Measurements from ENCODE around the gene LCNL1.

Gene LCNL1

GRCh38 chr9:136947028-136947891 is 35.5 kb upstream of the LCNL1 start:
- DNase-seq: peak in 1 of 2 donors; percentile 62

DNA sequence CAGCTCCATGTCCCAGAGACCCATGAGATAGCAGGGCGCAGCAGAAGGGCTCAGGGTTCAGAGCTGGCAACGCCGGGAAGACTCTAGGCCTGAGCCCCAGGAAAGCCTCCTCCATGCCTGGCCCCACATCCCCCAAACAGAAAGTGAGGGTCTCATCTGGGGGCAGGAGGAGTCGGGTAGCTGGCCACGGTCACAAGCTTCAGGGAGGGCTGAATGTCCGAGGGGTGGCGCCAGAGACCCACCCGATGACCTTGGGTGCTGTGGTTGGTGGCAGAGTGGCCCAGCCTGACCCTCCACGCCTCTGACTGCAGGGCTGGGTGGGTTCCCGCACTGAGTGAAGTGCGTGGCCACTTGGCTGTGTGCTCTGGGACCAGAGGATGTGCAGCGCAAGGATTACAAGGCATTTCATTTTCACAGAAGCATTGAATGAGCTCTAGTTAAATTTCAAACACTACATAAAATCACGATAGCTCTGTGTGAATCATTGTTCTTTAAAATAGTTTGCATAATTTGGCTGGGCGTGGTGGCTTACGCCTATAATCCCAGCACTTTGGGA is 34.8 kb upstream of the LCNL1 start:
- DNase-seq: peak in 1 of 2 donors; percentile 56

DNA sequence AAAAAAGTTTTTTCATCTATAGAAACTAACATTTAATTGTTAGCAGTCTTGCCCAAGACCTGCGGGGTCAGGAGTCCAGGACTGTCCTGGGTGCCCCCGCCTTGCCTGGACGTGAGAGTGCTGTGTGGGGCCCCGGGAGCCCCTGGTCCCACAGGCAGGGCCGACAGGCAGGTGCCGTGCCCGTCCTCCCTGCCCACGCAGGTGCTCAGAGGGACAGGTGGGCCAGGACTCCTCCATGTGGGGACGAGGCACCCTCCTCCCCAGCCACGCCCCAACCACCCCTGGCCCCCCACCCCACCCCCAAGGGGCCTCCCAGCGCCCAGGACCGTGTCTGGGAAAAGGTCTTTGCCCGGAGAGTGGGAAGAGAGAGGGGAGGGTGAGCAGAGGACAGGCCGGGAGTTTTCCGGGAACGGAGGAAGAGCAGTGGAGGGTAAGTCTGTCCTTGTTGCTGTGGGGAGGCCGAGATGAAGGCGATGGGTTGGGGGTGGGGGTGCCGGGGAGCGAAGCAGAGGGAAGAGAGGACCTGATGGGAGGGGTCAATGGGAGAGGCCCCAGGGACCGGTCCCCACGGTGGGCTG is 33.5 kb upstream of the LCNL1 start:
- DNase-seq: no peak

- DNase-seq: peak; percentile 71 to 85
Observed at GRCh38 chr9:136949817-136950655, 32.8 kb upstream of the LCNL1 start.

DNA sequence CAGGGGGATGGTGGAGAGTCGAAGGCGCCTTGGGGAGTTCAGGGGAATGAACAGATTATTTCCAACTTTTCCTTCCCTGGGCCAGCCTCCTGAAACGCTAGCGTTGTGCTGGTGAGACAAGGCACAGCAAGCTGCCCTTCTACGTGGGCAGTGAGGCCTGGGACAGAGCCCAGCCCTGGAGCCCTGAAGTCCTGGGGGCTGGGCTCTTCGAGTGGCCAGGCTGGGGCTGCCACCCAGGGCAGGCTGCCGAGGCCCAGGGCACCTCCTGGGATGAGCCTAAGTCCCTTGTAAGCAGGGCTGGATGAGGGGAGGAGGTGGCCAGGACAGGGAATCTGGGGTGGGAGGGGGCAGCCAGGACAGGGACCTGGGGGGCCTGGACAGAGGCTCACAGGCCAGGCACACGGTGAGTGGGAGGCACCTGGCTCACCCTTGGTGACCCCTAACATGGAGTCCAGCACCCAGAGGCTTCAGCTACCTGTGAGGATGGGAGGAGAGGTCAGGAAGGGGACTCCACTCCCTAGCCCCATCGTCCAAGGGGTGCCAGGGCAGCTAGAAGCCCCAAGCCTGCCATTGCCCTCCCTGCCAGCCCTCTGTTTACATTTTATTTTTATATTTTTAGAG is 32.0 kb upstream of the LCNL1 start:
- DNase-seq: no peak

- no peak for DNase-seq
Observed at GRCh38 chr9:136951541-136952320, 31.1 kb upstream of the LCNL1 start, which contains the start of gene LCN12. Gene LCN12 (plus strand): TSS chr9:136952273. CDS start chr9:136952328, 55 bp downstream.

DNA sequence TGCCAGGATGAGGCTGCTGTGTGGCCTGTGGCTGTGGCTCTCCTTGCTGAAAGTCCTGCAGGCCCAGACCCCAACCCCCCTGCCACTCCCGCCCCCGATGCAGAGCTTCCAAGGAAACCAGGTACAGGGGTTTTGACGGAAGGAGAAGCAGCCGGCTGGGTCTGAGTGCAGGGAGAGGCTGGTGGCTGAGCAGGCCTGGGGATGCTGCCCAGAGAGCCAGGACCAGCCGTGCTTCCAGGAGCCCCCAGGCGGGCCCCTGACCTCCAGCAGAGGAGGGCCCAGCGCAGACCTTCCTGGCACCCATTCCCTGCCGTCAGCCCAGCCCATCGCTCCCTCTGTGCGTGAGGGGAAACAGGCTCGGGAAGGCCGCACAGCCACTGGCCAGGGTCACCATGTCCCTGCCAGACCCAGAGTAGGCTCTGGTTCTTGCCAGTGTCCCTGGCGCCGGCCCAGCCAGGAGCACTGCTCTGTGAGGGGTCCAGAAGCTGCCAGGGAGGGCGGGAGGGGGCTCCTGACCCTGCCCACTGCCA is 30.4 kb upstream of the LCNL1 start:
- DNase-seq: no peak

- no peak for DNase-seq
Observed at GRCh38 chr9:136952876-136953770, 29.7 kb upstream of the LCNL1 start.

DNA sequence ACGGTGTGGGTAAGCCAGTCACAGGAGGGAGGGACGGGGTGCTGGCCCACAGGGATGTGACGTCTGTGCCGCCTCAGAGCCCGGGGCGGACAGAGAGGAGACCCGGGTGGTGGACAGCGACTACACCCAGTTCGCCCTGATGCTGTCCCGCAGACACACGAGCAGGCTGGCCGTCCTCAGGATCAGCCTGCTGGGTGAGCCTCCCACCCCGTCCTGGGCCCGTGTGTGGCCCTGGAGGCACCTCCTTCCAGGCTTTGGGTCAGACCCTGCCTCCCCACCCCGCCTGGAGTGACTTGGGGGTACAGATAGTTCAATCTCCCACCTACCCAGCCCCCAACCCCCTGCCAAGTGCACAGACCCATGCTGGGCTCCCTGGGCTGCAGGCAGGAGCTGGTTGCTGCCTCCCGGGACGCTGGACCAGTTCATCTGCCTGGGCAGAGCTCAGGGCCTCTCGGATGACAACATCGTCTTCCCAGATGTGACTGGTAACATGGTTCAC is 29.0 kb upstream of the LCNL1 start:
- no peak for DNase-seq

DNA sequence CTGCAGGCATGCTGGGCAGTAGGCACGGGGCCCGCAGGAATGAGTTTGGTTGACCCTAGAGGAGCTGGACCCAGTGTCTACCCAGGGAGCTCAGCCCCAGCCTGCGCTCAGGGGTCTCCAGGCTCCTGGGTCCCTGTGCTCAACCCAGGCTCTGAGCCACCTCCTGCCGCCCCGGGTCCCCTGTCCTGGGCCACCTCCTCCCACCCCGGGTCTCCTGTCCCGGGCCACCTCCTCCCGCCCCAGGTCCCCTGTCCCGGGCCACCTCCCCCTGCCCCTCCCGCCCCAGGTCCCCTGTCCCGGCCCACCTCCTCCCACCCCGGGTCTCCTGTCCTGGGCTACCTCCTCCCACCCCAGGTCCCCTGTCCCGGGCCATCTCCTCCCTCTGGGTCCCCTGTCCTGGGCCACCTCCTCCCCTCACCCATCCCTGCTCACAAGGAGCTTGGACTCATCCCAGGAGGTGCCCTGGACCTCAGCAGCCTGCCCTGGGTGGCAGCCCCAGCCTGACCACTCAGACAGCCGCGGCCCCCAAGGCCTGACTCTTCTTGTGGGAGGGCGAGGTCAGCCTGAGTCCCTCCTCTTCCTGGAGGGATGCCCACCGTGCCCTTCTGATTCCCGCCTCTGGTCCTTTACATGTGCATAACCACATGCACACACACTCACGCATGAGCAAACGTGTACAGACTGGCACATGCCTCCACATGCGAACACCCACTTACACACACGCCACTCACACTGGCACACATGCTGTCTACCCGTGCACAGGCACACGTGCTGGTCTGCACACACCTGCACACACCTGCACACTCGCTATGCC is 28.3 kb upstream of the LCNL1 start:
- DNase-seq: no peak

DNA sequence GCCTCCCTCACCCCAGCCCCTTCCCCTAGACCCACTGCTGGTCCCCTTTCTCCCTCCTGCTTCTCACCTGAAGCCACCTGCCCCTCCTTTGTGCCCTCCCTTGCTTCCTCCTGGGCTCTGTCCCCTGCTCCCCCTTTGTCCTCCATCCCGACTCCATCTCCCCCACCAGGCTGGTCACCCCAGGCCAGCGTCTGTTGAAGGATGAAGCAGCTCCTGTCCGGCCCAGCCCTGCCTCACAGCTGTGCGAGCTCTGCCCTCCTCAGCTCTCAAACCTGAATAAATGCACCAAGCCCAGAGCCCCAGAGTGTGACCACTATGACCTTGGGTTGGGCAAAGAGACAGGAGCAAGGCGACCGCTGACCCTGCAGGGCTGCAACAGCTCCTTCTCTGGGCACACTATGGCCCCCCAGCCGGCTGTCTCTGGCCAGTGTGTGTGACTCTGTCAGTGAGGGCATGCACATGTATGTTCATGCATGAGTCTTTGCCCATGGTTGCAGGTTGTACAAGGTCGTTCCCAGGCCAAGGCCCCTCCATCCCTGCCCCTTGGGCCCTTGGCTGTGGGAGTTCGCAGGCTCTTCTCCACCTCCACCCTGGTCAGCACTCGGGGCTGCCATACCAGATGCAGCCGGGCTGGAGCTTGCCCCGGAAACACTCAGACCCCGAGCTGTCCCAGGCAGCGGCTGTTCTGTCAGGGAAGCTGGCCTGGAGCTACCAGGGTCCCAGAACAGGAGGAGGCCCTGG is 27.4 kb upstream of the LCNL1 start:
- no peak for DNase-seq

DNA sequence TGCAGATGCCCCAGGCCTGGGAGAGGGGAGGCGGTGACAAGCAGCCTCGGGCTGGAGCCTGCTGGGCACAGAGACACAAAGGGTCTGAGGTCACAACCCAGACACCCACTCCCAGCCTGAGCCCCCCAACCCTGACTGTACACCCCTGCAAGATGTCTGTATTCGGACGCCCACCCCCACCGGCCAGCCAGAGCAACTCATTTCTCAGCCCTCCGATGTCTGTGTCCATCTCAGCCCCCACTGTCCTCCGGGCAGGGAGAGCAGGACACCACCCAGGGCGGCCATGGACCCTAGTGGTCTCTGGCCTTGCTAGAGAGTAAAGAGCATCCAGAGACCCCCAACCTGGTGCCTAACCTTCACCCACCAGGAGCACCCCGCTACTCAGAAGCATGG is 26.9 kb upstream of the LCNL1 start:
- DNase-seq: no peak

GRCh38 chr9:136956604-136957003 is 26.2 kb upstream of the LCNL1 start:
- DNase-seq: no peak

- DNase-seq: no peak
Observed at GRCh38 chr9:136957461-136957860, 25.3 kb upstream of the LCNL1 start.

GRCh38 chr9:136957901-136958300 is 24.9 kb upstream of the LCNL1 start:
- DNase-seq: no peak

- no peak for DNase-seq
Observed at GRCh38 chr9:136958473-136958872, 24.3 kb upstream of the LCNL1 start.

DNA sequence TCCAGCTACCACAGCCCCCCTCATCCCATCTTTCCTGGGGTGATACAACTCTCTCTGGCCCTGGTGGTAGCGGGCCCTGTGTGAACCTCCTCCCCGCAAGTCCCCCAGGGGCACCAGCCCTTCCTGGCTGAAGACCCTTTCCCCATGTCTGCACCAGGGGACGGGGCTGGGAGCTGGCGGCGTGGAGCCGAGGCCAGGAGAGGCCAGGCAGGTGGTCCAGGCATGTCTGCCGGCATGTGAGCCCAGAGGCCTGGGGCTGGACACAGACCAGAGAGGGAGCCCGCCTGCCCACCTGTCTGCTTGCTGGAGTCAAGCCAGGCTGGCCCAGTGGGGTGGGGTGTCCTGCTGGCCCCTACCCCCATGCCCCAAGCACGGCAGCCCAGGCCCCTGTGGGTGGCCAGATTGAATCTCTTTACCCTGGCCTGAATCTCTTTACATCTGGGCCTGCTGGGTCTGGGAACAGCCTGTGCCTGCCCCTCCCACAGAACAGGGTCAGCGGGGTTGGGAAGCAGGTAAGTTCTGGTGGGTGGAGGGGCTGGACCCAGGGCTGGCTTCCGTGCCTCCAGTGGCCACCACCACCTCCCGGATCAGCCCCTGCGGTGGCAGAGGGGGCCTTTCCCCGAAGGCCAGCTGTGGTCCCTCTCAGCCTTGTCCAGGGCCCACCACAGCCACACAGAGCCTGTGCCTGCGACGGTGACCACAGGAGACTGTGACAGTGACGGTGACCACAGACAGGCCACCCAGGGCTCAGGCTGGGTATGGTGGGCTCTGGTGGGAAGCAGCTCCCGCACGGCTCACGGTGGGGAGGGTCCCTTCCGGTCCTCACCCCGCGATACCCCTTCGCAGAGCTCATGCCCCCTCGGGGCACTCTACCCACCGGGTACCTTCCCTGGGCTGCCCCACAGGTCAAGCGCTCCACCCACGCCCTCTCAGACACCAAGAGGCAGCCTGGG is 23.6 kb upstream of the LCNL1 start:
- DNase-seq: no peak
